DMS114 treated with DMSO at 0.1 percent for 48 hours (cell line): ENCODE results near the gene PDAP1.
"Not testable (repeated sequence)": the region's sequence is repeated elsewhere in the genome, so short reads cannot be mapped to it uniquely, and the experiment has no call there.

Source experiments
- DNase-seq: peaks from one replicate; lab custom pipeline; 2025; ENCODE audit not compliant: unreplicated experiment; lab: John Stamatoyannopoulos, UW

Gene PDAP1

GRCh38 chr7:99379693-99380031 is 28.7 kb downstream of the PDAP1 start:
- DNase-seq = not testable (repeated sequence)

- no peak for DNase-seq
Measured at GRCh38 chr7:99379043-99379577, 29.3 kb downstream of the PDAP1 start.

GRCh38 chr7:99375070-99375807 is 33.2 kb downstream of the PDAP1 start:
- DNase-seq = no peak

- DNase-seq = no peak
Measured at GRCh38 chr7:99374111-99375064, 34.0 kb downstream of the PDAP1 start, which contains the start of gene ARPC1B. ARPC1B (plus strand) TSS chr7:99374730; CDS start chr7:99385715, 10,985 bp downstream.

GRCh38 chr7:99373091-99374066 is 35.0 kb downstream of the PDAP1 start:
- DNase-seq = no peak

GRCh38 chr7:99372275-99373090 is 35.9 kb downstream of the PDAP1 start:
- DNase-seq = no peak

- DNase-seq = no peak
Measured at GRCh38 chr7:99371376-99371920, 36.9 kb downstream of the PDAP1 start.

- DNase-seq = no peak
Measured at GRCh38 chr7:99369767-99370391, 38.5 kb downstream of the PDAP1 start.

- no peak for DNase-seq
Measured at GRCh38 chr7:99368750-99369389, 39.5 kb downstream of the PDAP1 start.

GRCh38 chr7:99366646-99367045 is 41.8 kb downstream of the PDAP1 start:
- DNase-seq = no peak

GRCh38 chr7:99365318-99366141 is 42.9 kb downstream of the PDAP1 start:
- DNase-seq = no peak

- no peak for DNase-seq
Measured at GRCh38 chr7:99363286-99363685, 45.1 kb downstream of the PDAP1 start.

- DNase-seq = no peak
Measured at GRCh38 chr7:99362801-99363200, 45.6 kb downstream of the PDAP1 start.

- DNase-seq = no peak
Measured at GRCh38 chr7:99359465-99360154, 48.8 kb downstream of the PDAP1 start.

- not testable (repeated sequence) for DNase-seq
Measured at GRCh38 chr7:99358521-99358920, 49.9 kb downstream of the PDAP1 start.

- DNase-seq = no peak
Measured at GRCh38 chr7:99357701-99358490, 50.5 kb downstream of the PDAP1 start.
